ENCODE results near the gene DIO1.

Gene DIO1

GRCh38 chr1:53913352-53914033 is 19.5 kb downstream of the DIO1 start:
- peak in 1 of 2 donors; percentile 23 for DNase-seq (ENCODE audit: low spot score in 2 of 2)
- no peak overlapping the region for H3K4me3 Mint-ChIP-seq
- H3K9me3 Mint-ChIP-seq: no peaks in the 10 kb centered on the region
- peaks cover 39% of the 10 kb centered on the region for H3K36me3 Mint-ChIP-seq
- H3K4me1 Mint-ChIP-seq: peaks cover 5% of the 10 kb centered on the region
- no peak for ATAC-seq
- H3K27ac Mint-ChIP-seq: no peak overlapping the region

DNA sequence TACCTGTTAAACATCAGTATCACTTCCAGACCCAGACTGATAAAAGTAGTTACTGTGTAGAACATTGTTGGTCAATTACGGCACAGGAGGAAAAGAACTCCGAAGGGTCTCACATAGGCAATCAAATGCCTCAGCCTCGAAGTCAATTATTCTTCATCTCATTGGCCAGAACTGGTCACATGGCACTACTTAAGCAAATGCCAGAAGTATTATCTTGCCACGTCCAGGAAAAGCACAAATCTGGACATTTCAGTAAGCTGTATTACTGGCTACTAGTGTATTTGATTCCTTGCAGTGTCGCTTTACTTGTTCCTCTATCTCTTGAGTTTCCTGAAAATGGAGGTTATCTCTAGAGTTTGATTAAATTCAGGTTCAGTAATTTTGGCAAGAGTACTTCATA is 24.4 kb downstream of the DIO1 start:
- no peak overlapping the region for H3K4me3 Mint-ChIP-seq

DNA sequence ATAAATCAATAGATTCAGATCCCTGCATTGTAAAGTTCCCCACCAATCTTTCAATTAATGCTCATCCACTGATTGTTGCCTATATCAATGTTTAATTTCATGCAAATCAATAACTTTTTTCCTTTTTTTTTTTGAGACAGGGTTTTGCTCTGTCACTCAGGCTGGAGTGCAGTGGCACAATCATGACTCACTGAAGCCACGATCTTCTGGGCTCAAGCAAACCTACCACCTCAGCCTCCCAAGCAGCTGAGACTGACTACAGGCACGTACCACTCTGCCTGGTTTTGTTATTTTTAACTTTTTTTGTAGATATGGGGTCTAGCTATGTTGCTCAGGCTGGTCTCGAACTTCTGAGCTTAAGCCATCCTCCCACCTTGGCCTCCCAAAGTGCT is 25.7 kb downstream of the DIO1 start:
- DNase-seq (ENCODE audit: low spot score in 2 of 2): no peak
- Mint-ChIP-seq H3K4me3 (peak overlapping the region; percentile 25), H3K9me3 (no peaks in the 10 kb centered on the region), H3K27ac (peak overlapping the region; percentile 60), H3K4me1 (peaks cover 23% of the 10 kb centered on the region), H3K36me3 (peaks cover 95% of the 10 kb centered on the region)
- peak; percentile 95 for ATAC-seq

More for the DNA sequence above, 24.4 kb downstream of the DIO1 start:
- ATAC-seq (no peak), DNase-seq (ENCODE audit: low spot score in 2 of 2) (no peak)
- Mint-ChIP-seq H3K36me3 (peaks cover 83% of the 10 kb centered on the region), H3K9me3 (no peaks in the 10 kb centered on the region), H3K27ac (no peak overlapping the region), H3K4me1 (peaks cover 23% of the 10 kb centered on the region)

DNA sequence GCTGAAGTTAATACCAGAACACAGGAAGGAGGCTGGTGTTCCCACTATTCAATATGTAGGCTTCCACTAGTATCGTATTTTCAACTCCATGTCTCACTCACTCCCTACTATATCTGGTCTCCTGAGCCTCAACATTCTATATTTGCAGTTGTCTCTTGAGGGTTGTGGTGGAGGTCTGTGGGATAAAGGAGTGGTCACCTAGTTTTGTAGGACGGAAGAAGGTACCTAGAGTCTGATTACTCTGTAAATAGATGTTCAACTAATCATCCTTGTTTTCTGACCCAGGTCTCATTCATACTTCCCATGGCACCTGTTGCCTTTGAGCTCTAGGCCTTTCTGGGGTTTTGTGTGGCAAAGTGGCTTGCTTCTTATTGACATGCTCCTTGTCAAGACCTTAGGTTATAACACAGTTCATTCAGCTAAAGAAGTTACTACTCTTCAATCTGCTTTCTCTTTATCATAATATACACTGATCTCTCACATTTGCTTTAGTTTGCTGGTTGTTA is 33.4 kb downstream of the DIO1 start:
- Mint-ChIP-seq H3K27ac (no peak overlapping the region), H3K36me3 (peaks cover 85% of the 10 kb centered on the region), H3K9me3 (no peaks in the 10 kb centered on the region), H3K4me3 (no peak overlapping the region), H3K4me1 (no peaks in the 10 kb centered on the region)
- DNase-seq (ENCODE audit: low spot score in 2 of 2): no peak
- no peak for ATAC-seq

DNA sequence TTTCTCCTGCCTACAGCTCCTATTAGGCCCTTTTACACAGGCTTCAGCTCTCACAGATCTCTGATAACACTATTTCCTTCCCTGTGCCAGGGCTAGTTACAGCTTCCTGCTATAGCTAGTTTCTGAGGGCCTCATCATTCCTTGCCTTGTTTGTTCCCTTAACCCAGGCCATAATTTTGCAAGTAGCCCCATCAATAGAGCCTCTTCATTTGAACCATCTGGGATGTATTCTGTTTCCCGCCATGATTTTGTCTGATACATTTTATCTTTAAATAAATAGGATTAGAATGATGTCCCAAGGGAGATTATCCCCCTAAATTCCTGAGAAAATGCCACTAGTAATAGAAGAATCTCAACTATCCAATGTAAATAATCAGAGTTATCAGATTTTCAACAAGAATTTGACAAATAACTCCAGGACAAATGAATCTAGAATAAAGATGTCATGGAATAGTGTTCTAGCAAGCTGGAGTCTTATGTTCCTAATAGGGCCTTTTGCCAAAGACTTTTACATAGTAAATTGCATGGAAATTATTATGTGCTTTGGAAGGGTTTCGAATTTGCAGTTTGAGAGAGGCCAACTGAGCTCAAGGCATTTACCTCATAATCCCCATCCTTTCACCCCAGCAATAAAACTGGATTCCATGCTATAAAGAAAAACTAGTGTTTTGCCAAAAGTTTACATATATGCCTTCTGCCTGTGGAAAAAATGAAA is 35.4 kb downstream of the DIO1 start:
- no peak overlapping the region for H3K4me3 Mint-ChIP-seq
- peaks cover 85% of the 10 kb centered on the region for H3K36me3 Mint-ChIP-seq
- H3K4me1 Mint-ChIP-seq: no peaks in the 10 kb centered on the region
- no peak for ATAC-seq
- no peak for DNase-seq (ENCODE audit: low spot score in 2 of 2)
- no peaks in the 10 kb centered on the region for H3K9me3 Mint-ChIP-seq
- H3K27ac Mint-ChIP-seq: no peak overlapping the region

DNA sequence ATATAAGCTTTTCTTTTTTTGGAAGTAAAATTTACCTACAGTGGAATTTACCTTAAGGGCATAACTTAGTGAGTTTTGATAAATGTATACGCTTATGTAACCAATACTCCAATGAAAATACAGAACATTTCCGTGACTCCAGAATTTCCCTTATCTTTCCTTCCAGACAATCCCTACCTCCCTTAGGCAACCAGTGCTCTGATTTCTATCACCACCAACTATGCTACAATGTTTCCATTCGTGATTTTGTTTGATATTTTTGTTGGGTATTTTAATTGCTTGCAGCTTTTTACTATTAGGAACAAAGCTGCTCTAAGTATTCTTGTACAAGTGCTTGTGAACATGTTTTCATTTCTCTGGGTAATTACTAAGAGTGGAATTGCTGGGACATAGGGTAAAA is 36.9 kb downstream of the DIO1 start:
- H3K4me3 Mint-ChIP-seq: no peak overlapping the region
- ATAC-seq (no peak), DNase-seq (ENCODE audit: low spot score in 2 of 2) (no peak)
- no peaks in the 10 kb centered on the region for H3K4me1 Mint-ChIP-seq
- H3K9me3 Mint-ChIP-seq: no peaks in the 10 kb centered on the region
- no peak overlapping the region for H3K27ac Mint-ChIP-seq
- peaks cover 83% of the 10 kb centered on the region for H3K36me3 Mint-ChIP-seq

- DNase-seq (ENCODE audit: low spot score in 2 of 2) (no peak), ATAC-seq (no peak)
- Mint-ChIP-seq H3K27ac (no peak overlapping the region), H3K36me3 (peaks cover 83% of the 10 kb centered on the region), H3K4me1 (no peaks in the 10 kb centered on the region), H3K9me3 (no peaks in the 10 kb centered on the region), H3K4me3 (no peak overlapping the region)
Observed at GRCh38 chr1:53931523-53931922, 37.5 kb downstream of the DIO1 start.

- DNase-seq (ENCODE audit: low spot score in 2 of 2) (no peak), ATAC-seq (no peak)
- Mint-ChIP-seq H3K27ac (no peak overlapping the region), H3K36me3 (peaks cover 83% of the 10 kb centered on the region), H3K4me3 (no peak overlapping the region), H3K4me1 (peaks cover 9% of the 10 kb centered on the region), H3K9me3 (no peaks in the 10 kb centered on the region)
Observed at GRCh38 chr1:53934170-53934765, 40.3 kb downstream of the DIO1 start.

DNA sequence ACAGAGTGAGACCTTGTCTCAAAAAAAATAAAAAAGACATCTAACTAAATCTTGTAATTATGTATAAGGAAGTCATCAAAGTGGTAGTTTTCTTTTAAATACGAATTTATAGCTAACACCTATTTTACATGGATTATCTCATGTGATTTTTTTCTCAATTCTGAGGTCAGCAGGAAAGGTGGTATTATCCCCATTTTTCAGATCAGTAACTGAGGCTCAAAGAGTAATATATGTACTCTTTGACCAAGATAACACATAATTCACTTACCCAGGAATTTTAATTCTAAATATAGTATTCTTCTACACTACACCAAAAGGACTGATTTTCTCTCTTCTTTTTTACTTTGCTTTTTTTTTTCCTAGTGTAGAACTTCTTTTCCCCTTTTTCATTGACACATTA is 42.4 kb downstream of the DIO1 start:
- Mint-ChIP-seq H3K36me3 (peaks cover 85% of the 10 kb centered on the region), H3K4me3 (no peak overlapping the region), H3K9me3 (no peaks in the 10 kb centered on the region), H3K27ac (peak overlapping the region; percentile 64), H3K4me1 (peaks cover 14% of the 10 kb centered on the region)
- ATAC-seq: no peak
- no peak for DNase-seq (ENCODE audit: low spot score in 2 of 2)

- Mint-ChIP-seq H3K27ac (no peak overlapping the region), H3K36me3 (peaks cover 87% of the 10 kb centered on the region), H3K4me1 (peaks cover 25% of the 10 kb centered on the region)
Observed at GRCh38 chr1:53938136-53938830, 44.3 kb downstream of the DIO1 start.

GRCh38 chr1:53942127-53942957 is 48.4 kb downstream of the DIO1 start:
- Mint-ChIP-seq H3K4me3 (peak overlapping the region; percentile 98), H3K27ac (peak overlapping the region; percentile 45), H3K36me3 (peaks cover 67% of the 10 kb centered on the region), H3K9me3 (no peaks in the 10 kb centered on the region), H3K4me1 (peaks cover 53% of the 10 kb centered on the region)
- peak; percentile 67 for ATAC-seq
- DNase-seq (ENCODE audit: low spot score in 2 of 2): no peak

More at GRCh38 chr1:53938136-53938830, 44.3 kb downstream of the DIO1 start:
- H3K4me3 Mint-ChIP-seq: no peak overlapping the region
- DNase-seq (ENCODE audit: low spot score in 2 of 2) (no peak), ATAC-seq (no peak)
- no peaks in the 10 kb centered on the region for H3K9me3 Mint-ChIP-seq

GRCh38 chr1:53943090-53943489 is 49.1 kb downstream of the DIO1 start:
- peaks cover 51% of the 10 kb centered on the region for H3K4me1 Mint-ChIP-seq
- ATAC-seq: no peak

DNA sequence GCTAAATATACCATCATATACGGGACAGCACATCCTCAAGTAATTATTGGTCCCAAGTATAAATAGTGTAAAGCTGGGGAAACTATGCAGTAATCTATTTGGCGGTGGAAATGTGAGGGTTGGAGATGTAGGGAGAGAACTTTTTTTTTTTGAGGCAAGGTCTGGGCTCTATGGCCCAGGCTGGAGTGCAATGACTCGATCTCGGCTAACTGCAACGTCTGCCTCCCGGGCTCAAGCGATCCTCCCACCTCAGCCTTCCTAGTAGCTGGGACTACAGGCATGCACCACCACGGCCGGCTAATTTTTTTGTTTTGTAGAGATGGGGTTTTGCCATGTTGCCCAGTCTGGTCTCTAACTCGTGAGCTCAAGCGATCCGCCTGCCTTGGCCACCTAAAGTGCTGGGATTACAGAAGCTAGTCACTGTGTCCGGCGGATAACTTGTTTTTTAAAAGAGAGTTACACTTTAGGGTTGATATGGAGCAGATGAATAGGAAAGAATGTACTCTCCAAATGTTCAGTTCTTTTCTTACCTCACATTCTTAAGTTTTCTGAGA is 49.6 kb downstream of the DIO1 start:
- H3K27ac Mint-ChIP-seq: peak overlapping the region; percentile 52
- DNase-seq (ENCODE audit: low spot score in 2 of 2): no peak

More at GRCh38 chr1:53943090-53943489, 49.1 kb downstream of the DIO1 start:
- H3K36me3 Mint-ChIP-seq: peaks cover 62% of the 10 kb centered on the region
- DNase-seq (ENCODE audit: low spot score in 2 of 2): no peak
- H3K27ac Mint-ChIP-seq: peak overlapping the region; percentile 45
- H3K9me3 Mint-ChIP-seq: no peaks in the 10 kb centered on the region
- H3K4me3 Mint-ChIP-seq: peak overlapping the region; percentile 98

DNA sequence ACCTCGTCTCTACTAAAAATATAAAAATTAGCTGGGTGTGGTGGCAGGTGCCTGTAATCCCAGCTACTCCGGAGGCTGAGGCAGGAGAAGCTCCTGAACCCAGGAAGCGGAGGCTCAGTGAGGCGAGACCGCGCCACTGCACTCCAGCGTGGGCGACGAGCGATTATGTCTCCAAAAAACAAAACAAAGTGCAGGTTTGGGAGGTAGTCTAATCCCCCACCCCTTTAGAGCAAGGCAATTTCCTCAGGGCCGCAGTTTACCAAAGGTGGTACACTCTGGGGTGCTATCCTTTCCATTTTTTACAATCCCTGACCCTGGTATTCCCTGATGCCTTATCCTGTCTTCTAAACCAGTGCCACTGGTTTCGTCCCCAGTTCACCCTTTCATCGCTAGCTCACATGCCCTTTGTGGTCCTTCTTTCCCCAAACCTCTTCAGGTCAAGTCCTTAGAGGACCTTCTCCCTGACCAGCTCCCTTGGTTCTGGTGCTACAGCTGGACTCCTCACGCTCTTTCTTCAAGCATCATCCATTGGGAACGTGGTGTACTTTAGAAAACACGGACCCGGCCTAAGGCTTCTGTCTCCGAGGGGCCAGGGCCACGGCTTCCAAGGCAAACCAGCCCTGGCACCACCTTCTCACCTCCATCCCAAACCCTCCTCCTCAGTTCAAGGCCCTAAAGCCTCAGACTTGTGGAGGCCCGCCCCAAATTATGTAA is 50.6 kb downstream of the DIO1 start:
- DNase-seq (ENCODE audit: low spot score in 2 of 2) (no peak), ATAC-seq (no peak)
- Mint-ChIP-seq H3K4me3 (peak overlapping the region; percentile 98), H3K9me3 (no peaks in the 10 kb centered on the region), H3K27ac (peak overlapping the region; percentile 96), H3K4me1 (peaks cover 58% of the 10 kb centered on the region), H3K36me3 (peaks cover 47% of the 10 kb centered on the region)

More for the DNA sequence above, 49.6 kb downstream of the DIO1 start:
- no peaks in the 10 kb centered on the region for H3K9me3 Mint-ChIP-seq
- ATAC-seq: no peak
- H3K4me3 Mint-ChIP-seq: peak overlapping the region; percentile 98
- peaks cover 52% of the 10 kb centered on the region for H3K4me1 Mint-ChIP-seq
- peaks cover 57% of the 10 kb centered on the region for H3K36me3 Mint-ChIP-seq
